ENCODE results near the gene ADGRG3.
A peak's percentile ranks its signal among the peaks of the same experiment; 100 is the strongest.
"Not testable (repeated sequence)": the region's sequence is repeated elsewhere in the genome, so short reads cannot be mapped to it uniquely, and the experiment has no call there.

ADGRG3 gene

DNA sequence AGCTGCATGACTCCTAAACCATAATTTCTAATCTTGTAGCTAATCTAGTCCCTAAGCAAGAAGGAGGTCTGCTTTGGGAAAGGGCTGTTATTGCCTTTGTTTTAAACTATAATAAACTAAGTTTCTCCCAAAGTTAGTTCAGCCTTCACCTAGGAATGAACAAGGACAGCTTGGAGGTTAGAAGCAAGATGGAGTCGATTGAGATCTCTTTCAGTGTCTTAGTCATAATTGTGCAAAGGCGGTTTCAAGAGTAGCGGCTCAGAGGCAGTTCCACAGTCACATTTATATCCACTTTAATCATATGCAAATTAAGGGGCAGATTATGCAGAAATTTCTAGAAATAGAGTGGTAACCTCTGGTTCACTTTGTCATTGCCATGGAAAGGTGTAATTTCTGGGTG lies 43.9 kb downstream of the ADGRG3 start:
- DNase-seq = no peak

DNA sequence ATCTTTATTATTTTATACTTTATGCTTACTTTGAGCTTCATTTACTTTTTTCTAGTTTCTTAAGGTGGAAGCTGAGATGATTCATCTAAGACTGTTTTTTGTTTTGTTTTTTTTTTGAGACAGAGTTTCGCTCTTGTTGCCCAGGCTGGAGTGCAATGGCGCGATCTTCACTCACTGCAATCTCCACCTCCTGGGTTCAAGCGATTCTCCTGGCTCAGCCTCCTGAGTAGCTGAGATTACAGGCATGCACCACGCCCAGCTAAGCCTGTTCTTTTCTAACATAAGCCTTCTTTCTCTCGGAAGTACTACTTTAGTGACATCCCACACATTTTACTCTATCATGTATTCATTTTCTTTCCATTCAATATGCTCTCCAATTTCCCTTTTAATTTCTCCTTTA lies 44.5 kb downstream of the ADGRG3 start:
- not testable (repeated sequence) for DNase-seq

DNA sequence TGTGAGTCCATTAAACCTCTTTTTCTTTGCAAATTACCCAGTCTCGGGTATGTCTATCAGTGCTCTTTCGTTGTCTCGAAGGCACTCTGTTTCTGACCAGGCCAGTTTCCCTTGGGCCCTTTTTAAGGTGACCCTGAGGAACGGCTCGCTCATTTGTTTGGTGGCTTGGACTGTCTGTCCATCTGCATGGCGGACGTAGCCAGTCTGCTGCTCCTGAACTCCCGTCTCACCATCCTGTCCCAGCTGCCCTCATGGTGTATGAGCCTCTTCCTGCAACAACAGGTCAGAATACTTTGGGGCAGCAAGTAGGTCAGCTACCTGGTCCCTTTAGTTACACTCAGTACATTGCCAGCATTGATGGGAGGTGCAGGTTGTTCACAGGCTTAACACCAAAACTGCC lies 45.5 kb downstream of the ADGRG3 start:
- no peak for DNase-seq

DNA sequence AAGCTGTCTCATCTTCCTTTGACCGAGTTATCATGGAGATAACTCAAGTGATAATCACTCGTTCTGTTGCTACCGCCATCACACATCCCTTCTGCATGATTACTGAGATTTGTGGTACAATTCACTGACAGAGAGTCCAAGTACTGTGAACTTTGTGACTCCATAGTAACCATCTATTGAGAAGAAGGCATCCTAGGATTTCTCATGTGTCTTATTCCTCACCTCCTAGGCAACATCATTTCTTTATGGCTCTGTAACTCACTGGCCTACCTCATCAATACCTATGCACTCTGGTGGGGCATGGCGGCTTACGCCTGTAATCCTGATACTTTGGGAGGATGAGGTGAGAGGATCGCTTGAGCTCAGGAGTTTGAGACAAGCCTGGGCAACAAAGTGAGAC lies 45.9 kb downstream of the ADGRG3 start:
- no peak for DNase-seq

DNA sequence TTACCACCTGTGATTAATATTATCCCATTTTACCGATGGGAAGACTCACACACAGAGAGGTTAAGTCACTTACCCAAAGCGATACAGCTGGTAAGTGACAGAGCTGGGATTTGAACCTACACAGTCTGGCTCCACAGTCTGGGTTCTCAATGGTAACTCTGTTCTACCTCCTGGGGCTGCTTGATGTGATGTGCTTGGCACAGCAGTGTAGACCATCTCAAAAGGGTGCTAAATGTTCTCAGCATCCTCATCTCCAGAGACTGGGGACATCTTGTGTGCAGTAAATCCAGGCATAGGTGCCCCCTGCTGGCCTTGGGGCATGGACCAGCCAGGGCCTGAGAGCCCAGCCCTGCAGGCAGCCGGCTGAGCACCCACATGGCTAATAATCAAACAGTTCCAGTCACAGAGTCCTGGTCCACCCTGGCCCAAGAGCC lies 52.1 kb downstream of the ADGRG3 start:
- peak in 30 of 56 donors; percentile 1 to 66 (median 20) for DNase-seq

DNA sequence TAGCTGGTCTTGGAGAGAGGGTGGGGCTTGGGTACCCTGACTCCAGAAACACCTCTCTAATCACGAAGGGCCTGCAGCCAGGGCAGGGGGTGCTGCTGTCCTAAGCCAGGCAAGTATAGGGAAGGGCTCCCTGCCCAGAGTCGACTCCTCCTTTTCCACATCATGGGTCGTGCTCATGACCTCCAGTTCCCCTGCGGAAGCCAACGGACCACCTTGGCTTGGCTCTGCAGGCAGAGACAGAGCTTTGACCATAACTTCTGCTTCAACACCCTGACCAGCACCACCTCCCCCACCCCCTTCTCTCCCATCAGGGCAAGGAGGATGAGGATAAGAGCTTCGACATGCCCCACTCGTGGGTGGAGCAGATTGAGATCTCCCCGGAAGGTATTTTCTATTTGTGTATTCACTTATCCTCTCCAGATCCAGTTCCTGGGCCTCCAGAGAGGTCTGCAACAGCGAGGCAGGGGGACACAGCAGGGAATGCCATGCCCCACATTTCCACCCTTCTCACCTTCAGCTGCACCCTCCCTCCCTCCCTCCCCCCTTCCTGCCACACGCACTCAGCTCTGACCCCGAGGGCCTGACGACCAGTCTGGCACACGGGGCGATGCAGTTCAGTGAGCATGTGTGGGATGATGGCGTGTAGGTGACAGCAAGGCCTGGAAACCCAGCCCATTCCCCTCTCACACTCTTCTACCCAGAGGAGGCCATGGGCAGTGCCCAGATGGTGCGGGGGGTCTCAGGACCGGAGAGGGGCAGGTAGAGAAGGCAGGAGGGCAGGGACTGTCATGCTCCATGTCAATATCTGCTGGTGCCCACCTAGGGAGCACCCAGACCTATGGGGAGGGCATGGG lies 53.5 kb downstream of the ADGRG3 start:
- no peak for DNase-seq

DNA sequence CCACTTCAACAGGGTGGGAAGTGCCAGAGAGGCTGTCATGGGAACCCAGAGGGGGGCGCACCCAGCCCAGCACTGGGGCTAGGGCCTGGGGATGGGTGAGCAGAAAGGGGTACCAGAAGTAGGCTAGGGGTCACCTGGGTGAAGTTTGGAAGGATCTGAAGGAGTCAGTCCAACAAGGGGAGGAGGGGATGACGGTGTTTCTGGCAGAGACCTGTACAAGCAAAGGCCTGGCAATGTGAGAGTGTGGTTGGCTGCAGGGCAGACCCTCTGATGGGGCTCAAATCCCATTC lies 54.0 kb downstream of the ADGRG3 start:
- DNase-seq = no peak

DNA sequence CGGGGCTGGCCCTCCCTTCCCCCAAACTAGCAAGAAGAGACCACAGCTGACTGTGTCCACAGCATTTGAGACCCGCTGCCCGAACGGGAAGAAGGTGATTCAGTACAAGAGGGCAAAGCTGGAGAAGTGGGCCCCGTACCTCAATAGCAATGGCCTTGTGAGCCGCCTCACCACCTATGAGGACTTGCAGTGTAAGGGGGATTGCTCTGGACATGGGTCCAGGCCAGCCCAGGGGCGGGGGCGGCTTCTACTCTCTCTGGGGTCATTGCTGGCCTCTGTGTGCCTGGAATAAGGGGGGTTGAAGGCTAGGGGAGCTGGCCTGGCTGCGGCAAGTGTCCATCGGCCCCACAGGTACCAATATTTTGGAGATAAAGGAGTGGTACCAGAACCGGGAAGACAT lies 54.5 kb downstream of the ADGRG3 start:
- no peak for DNase-seq

DNA sequence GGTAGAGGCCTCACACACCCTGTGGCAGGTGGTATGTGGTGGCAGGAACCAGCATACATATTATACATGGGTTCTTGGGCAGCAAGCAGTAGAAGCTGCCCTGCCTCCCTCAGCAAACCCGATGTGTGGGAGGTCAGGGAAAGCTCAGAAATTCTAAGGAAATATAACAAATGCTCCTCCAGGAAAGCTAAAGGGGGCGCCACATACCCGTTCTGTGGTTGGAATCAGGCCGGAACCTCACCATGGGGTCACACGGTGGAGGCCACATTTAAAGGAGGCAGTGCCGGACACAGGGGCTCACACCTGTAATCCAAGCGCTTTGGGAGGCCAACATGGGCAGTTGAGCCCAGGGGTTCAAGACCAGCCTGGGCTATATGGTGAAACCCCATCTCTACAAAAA lies 55.1 kb downstream of the ADGRG3 start:
- DNase-seq = no peak

DNA sequence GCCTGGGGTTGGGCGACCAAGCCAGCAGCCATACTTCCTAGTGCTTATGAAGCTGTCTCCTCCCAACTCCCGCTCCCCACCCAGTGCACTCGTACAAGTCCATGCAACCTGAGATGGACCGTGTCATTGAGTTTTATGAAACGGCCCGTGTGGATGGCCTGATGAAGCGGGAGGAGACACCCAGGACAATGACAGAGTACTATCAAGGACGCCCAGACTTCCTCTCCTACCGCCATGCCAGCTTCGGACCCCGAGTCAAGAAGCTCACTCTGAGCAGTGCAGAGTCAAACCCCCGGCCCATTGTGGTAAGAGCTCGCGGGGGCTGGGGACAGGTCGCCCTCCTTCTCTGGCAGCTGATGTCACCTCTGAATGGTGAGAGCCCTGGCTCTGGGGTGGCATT lies 56.4 kb downstream of the ADGRG3 start:
- no peak for DNase-seq

DNA sequence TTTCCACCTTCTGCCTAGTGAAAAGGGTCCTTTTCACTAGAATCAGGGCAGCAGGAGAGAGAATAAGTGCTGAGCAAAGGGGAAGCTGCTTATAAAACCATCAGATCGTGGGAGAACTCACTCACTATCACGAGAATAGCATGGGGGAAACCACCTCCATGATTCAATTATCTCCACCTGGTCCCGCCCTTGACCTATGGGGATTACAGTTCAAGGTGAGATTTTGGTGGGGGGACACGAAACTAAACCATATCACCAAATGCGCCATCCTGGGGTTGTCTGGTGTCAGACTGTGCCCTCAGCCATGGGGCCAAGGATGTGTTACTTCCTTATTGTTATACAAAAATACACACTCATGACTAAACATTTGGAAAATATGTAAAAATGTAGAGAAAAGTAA lies 57.0 kb downstream of the ADGRG3 start:
- no peak for DNase-seq

DNA sequence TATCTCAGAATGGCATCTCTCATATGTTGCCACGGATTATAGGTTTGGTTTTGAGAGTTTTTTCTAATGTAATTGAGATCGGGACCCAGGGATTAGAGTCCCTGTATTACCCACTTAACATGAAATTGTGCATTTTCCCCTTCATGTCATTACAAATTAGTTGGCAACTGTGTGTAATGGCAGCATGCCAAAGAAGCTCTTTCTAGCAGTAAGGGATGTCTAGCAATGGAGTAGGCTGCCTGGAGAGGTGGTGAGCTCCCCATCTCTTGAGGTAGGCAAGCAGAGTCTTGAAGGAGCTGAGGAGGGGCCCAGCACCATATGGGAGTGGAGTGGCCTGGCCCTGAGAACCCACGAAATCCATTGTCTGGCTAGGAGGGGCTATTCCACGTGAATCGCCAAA lies 57.4 kb downstream of the ADGRG3 start:
- no peak for DNase-seq

DNA sequence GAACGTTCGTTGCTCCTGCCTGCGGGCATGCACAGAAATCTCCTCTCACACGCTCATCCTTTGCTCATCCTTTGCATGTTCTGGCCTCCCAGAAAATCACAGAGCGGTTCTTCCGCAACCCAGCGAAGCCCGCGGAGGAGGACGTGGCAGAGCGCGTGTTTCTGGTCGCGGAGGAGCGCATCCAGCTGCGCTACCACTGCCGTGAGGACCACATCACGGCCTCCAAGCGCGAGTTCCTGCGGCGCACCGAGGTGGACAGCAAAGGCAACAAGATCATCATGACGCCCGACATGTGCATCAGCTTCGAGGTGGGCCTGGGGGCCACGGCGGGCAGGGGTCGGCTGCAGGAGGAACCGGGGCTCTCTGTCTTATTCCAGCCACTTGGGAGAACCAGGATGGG lies 57.9 kb downstream of the ADGRG3 start:
- no peak for DNase-seq

DNA sequence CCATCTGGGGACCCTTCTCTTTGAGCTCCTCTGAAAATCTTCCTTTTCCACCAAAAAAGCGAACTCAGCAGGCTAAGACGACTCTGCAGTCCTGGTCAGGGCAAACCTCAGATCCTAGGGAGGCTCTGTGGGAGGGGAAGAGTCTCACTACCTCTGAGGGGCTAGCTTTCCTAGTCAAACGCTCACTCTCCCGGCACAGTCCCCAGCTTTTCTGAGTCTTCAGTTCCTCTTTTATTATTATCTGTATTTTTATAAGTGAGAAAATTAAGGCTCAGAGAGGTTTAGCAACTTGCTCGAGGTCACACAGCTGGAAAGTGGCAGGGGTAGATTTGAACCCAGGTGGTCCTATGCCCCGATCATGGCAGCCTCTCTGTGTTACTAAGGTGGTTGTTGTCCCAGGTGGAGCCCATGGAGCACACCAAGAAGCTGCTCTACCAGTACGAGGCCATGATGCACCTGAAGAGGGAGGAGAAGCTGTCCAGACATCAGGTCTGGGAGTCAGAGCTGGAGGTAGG lies 58.4 kb downstream of the ADGRG3 start:
- no peak for DNase-seq

DNA sequence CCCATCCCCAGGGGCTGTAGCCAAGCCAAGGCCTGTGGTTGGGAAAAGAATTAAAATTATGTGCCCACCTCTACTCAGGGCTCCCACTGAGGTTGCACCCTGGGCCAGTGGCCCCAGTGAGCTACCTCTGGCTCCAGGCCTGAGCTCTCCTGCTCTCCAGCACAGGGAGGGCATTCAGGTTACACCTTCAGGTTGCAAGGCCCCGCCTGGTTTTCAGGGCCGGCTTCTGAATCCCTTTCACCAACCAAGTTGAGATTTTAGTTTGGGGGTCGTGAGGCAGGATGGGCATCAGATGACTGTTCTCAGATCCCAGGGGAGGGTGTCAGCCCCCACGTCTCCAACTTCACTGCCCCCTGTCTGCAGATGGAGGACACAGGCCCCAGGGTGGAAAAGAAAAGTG lies 59.5 kb downstream of the ADGRG3 start:
- DNase-seq = no peak

DNA sequence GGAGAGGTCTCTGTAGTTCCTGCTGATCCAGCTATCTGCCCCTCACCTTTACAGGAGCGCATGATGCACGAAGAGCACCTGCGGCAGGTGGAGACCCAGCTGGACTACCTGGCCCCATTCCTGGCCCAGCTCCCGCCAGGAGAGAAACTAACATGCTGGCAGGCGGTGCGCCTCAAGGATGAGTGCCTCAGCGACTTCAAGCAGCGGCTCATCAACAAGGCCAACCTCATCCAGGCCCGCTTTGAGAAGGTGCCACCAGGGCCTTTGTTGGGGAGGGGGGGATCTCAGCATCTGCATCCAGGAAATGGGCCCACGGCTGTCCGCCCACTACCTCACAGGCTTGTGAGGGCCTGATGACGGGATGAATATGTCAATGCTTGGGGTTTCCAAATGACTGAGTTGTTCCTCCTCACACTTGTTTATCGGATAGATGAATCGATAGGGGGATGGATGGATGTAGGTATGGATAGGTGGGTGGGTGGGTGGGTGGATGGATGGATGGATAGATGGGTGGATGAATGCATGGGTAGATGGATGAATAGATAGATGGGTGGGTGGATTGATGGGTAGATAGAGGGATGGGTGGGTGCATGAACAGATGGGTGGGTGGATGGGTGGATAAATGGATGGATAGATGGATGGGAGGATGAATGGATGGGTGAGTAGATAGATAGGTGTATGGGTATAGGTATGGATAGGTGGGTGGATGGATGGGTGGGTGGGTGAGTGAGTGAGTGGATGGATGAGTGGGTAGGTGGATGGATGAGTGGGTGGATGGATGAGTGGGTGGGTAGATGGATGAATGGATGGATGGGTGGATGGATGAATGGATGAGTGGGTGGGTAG lies 60.5 kb downstream of the ADGRG3 start:
- no peak for DNase-seq

DNA sequence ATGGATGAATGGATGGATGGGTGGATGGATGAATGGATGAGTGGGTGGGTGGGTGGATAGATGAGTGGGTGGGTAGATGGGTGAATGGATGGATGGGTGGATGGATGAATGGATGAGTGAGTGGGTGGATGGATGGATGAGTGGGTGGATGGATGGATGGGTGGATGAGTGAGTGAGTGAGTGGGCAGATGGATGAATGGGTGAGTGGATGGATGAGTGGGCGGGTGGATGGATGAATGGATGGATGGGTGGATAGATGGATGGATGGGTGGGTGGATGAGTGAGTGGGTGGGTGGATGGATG lies 61.0 kb downstream of the ADGRG3 start:
- DNase-seq = no peak

DNA sequence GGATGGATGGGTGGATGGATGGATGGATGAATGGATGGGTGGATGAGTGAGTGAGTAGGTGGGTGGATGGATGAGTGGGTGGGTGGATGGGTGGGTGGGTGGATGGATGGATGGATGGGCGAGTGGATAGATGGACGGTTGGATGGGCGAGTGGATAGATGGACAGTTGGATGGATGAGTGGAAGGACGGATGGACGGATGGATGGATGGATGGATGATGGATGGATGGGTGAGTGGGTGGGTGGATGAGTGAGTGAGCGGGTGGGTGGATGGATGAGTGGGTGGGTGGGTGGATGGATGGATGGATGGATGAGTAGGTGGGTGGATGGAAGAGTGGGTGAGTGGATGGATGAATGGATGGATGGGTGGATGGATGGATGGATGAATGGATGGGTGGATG lies 61.7 kb downstream of the ADGRG3 start:
- DNase-seq = not testable (repeated sequence)

DNA sequence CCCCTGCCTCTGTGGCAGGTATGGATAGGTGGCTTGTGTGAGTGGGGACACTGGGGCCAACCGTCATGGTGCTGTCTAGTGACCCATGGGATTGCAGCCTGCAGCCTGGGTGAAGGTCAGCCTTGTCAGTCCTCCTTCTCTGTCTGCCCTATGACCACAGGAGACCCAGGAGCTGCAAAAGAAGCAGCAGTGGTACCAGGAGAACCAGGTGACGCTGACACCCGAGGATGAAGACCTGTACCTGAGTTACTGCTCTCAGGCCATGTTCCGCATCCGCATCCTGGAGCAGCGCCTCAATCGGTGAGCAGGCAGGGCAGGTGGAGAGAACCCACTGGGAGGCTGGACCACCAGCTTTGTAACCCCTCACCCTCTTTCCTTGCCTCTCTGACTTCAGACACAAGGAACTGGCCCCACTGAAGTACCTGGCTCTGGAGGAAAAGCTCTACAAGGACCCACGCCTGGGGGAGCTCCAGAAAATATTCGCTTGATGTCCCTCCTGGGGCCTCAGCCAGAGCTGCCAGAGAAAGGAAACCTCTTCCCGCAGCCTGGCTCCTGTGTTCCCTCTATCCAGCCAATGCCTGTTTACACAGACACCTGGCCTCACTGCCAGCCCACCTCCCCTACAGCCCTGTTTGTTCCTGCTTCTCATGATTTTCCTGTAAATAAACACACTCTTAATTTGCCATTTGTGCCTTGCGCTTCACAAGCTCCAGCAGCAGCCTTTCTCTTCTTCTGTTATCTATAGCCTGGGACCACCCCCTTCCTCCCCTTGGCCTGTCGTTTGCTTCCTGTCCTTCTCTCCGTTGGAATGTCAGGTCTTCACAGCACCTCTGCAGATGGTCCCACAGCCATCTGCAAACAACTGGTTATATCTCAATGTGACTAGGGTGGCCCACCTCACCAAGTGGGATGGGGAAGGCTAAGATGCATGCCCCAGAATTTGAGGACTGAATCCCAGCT lies 62.9 kb downstream of the ADGRG3 start:
- DNase-seq = no peak

DNA sequence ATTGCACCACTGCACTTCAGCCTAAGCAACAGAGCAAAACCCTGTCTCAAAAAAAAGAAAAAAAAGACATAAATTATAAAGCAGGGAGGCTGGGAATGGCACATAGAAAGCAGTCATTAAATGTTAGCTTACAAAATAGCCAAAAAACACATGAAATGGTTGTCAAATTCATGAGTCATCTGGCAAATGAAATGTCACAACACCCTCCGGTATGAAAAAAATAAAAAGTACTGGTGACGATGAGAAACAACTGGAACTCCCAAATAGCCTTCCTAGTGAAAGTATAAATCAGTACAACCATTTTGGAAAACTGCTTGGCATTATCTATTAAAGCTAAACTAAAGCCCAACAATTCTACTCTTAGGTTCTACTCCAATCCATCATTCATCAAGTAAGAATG lies 63.9 kb downstream of the ADGRG3 start:
- no peak for DNase-seq

DNA sequence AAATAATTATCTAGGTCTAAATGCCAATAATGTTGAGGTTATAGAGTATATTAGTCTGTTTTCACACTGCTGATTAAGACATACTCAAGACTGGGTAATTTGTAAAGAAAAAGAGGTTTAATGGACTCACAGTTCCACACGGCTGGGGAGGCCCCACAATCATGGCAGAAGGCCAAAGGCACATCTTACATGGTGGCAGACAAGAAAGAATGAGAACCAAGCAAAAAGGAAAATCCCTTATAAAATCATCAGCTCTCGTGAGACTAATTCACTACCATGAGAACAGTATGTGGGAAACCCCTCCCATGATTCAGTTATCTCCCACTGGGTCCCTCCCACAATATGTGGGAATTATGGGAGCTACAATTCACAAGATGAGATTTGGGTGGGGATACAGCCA lies 64.6 kb downstream of the ADGRG3 start:
- DNase-seq = no peak
